Measurements from ENCODE around the gene PPP2R2C.

PPP2R2C gene

GRCh38 chr4:6338175-6338950 lies 134.1 kb downstream of the PPP2R2C start:
- in situ Hi-C loops (cut with HindIII; ENCODE audit: low pct_unique_long_range_greater_than_20kb, low sequenced_read_pairs), result no loop called here
- no peak for DNase-seq (ENCODE audit: low read depth in 1 of 2, low spot score in 1 of 2)
- no peak for TF ChIP-seq JUND (IDR thresholded peaks at IDR 0.05; ENCODE audit: low read depth)

GRCh38 chr4:6337331-6337935 lies 135.0 kb downstream of the PPP2R2C start:
- in situ Hi-C loops (cut with HindIII; ENCODE audit: low pct_unique_long_range_greater_than_20kb, low sequenced_read_pairs), result no loop called here
- no peak for TF ChIP-seq JUND (IDR thresholded peaks at IDR 0.05; ENCODE audit: low read depth)
- no peak for DNase-seq (ENCODE audit: low read depth in 1 of 2, low spot score in 1 of 2)

- DNase-seq (ENCODE audit: low read depth in 1 of 2, low spot score in 1 of 2), result no peak
- no peak for TF ChIP-seq JUND (IDR thresholded peaks at IDR 0.05; ENCODE audit: low read depth)
- in situ Hi-C loops (cut with HindIII; ENCODE audit: low pct_unique_long_range_greater_than_20kb, low sequenced_read_pairs), result no loop called here
These were observed 136.2 kb downstream of the PPP2R2C start for GRCh38 chr4:6336166-6336565.

GRCh38 chr4:6335040-6335590 lies 137.3 kb downstream of the PPP2R2C start:
- in situ Hi-C loops (cut with HindIII; ENCODE audit: low pct_unique_long_range_greater_than_20kb, low sequenced_read_pairs), result no loop called here
- peak in 1 of 2 experiments; percentile 12 for DNase-seq (ENCODE audit: low read depth in 1 of 2, low spot score in 1 of 2)
- no peak for TF ChIP-seq JUND (IDR thresholded peaks at IDR 0.05; ENCODE audit: low read depth)

GRCh38 chr4:6334203-6334887 lies 138.1 kb downstream of the PPP2R2C start:
- peak in 1 of 2 experiments; percentile 25 for DNase-seq (ENCODE audit: low read depth in 1 of 2, low spot score in 1 of 2)
- in situ Hi-C loops (cut with HindIII; ENCODE audit: low pct_unique_long_range_greater_than_20kb, low sequenced_read_pairs), result no loop called here
- no peak for TF ChIP-seq JUND (IDR thresholded peaks at IDR 0.05; ENCODE audit: low read depth)

- in situ Hi-C loops (cut with HindIII; ENCODE audit: low pct_unique_long_range_greater_than_20kb, low sequenced_read_pairs), result no loop called here
- no peak for TF ChIP-seq JUND (IDR thresholded peaks at IDR 0.05; ENCODE audit: low read depth)
- DNase-seq (ENCODE audit: low read depth in 1 of 2, low spot score in 1 of 2), result peak in 1 of 2 experiments; percentile 64
These were observed 138.9 kb downstream of the PPP2R2C start for GRCh38 chr4:6333301-6334202.

- TF ChIP-seq JUND (IDR thresholded peaks at IDR 0.05; ENCODE audit: low read depth), result no peak
- DNase-seq (ENCODE audit: low read depth in 1 of 2, low spot score in 1 of 2), result no peak
- in situ Hi-C loops (cut with HindIII; ENCODE audit: low pct_unique_long_range_greater_than_20kb, low sequenced_read_pairs), result no loop called here
These were observed 139.8 kb downstream of the PPP2R2C start for GRCh38 chr4:6332669-6333050.

GRCh38 chr4:6332042-6332668 lies 140.3 kb downstream of the PPP2R2C start:
- in situ Hi-C loops (cut with HindIII; ENCODE audit: low pct_unique_long_range_greater_than_20kb, low sequenced_read_pairs), result no loop called here
- peak; percentile 53 to 57 for DNase-seq (ENCODE audit: low read depth in 1 of 2, low spot score in 1 of 2)

GRCh38 chr4:6331468-6331867 lies 140.9 kb downstream of the PPP2R2C start:
- in situ Hi-C loops (cut with HindIII; ENCODE audit: low pct_unique_long_range_greater_than_20kb, low sequenced_read_pairs), result no loop called here
- no peak for TF ChIP-seq JUND (IDR thresholded peaks at IDR 0.05; ENCODE audit: low read depth)
- no peak for DNase-seq (ENCODE audit: low read depth in 1 of 2, low spot score in 1 of 2)

More at GRCh38 chr4:6332042-6332668, 140.3 kb downstream of the PPP2R2C start:
- no peak for TF ChIP-seq JUND (IDR thresholded peaks at IDR 0.05; ENCODE audit: low read depth)

GRCh38 chr4:6331018-6331417 lies 141.4 kb downstream of the PPP2R2C start:
- DNase-seq (ENCODE audit: low read depth in 1 of 2, low spot score in 1 of 2), result peak; percentile 32 to 72
- in situ Hi-C loops (cut with HindIII; ENCODE audit: low pct_unique_long_range_greater_than_20kb, low sequenced_read_pairs), result no loop called here
- no peak for TF ChIP-seq JUND (IDR thresholded peaks at IDR 0.05; ENCODE audit: low read depth)

GRCh38 chr4:6330384-6330767 lies 142.0 kb downstream of the PPP2R2C start:
- no peak for DNase-seq (ENCODE audit: low read depth in 1 of 2, low spot score in 1 of 2)
- no peak for TF ChIP-seq JUND (IDR thresholded peaks at IDR 0.05; ENCODE audit: low read depth)
- in situ Hi-C loops (cut with HindIII; ENCODE audit: low pct_unique_long_range_greater_than_20kb, low sequenced_read_pairs), result no loop called here

Data from T47D (cell line).